H1 (cell line): ENCODE data around the gene ATP2A3. TPM values are rescaled to one million over a fixed set of nuclear protein-coding genes. Genes with fewer than 3 reads are reported as not detected.

ENCODE experiments used
- CTCF ChIA-PET: fragments of 300-600 bp; sonication (Branson Sonifier 250); formaldehyde crosslinking; loops from one replicate; lab custom pipeline; 2021; ENCODE audit not compliant: partially characterized antibody; lab: Charles Lee
- POLR2A ChIA-PET: fragments of 300-600 bp; sonication (Branson Sonifier 250); formaldehyde crosslinking; loops from one replicate; lab custom pipeline; 2021; ENCODE audit warnings: inconsistent platforms; ENCODE audit not compliant: partially characterized antibody; lab: Charles Lee
- DNase-seq, 2 experiments: peaks; one replicate each; pipeline versions ENCODE4 v3.0.0 to v3.0.0-alpha.2; 2010 to 2022; ENCODE audit warnings: low spot score in 2 of 2, low read depth in 1 of 2, mixed read lengths in 1 of 2
- FAIRE-seq: peaks from 2 replicates; lab custom pipeline; 2011; peaks lifted over from hg19 to GRCh38; lab: Jason Lieb, UNC
- H2AFZ ChIP-seq: 2 replicates; pipeline ENCODE4 v1.8.1; 2012; ENCODE audit warnings: low read length, inconsistent platforms
- H2AK5ac ChIP-seq: 2 replicates; pipeline ENCODE4 v1.6.1; 2013; ENCODE audit warnings: low read depth, low read length
- H2BK120ac ChIP-seq: replicated peaks from 2 replicates; pipeline ENCODE3; 2013; ENCODE audit warnings: low read depth, low read length, inconsistent platforms
- H2BK12ac ChIP-seq: 2 replicates; pipeline ENCODE4 v1.6.1; 2013; ENCODE audit warnings: low read depth, low read length
- H2BK15ac ChIP-seq: 2 replicates; pipeline ENCODE4 v1.6.1; 2013; ENCODE audit warnings: low read length
- H2BK20ac ChIP-seq: 2 replicates; pipeline ENCODE4 v1.6.1; 2013; ENCODE audit warnings: low read length
- H2BK5ac ChIP-seq: 2 replicates; pipeline ENCODE4 v1.6.1; 2013; ENCODE audit warnings: low read depth, low read length
- H3K14ac ChIP-seq: 2 replicates; pipeline ENCODE4 v1.6.1; 2013; ENCODE audit warnings: inconsistent platforms; ENCODE audit not compliant: insufficient read length
- H3K18ac ChIP-seq: 2 replicates; pipeline ENCODE4 v1.6.1; 2013; ENCODE audit warnings: low read length; ENCODE audit errors: extremely low read depth
- H3K23ac ChIP-seq: 2 replicates; pipeline ENCODE4 v1.6.1; 2013; ENCODE audit warnings: inconsistent platforms; ENCODE audit not compliant: insufficient read length
- H3K23me2 ChIP-seq: 2 replicates; pipeline ENCODE4 v1.6.1; 2013; ENCODE audit warnings: low read depth, low read length
- H3K27ac ChIP-seq: 2 replicates; pipeline ENCODE4 v1.6.1; 2011; ENCODE audit warnings: low read depth, low read length, inconsistent platforms
- H3K27me3 ChIP-seq, 4 experiments: replicated peaks in 1 of 4; 1 replicate in 1 of 4; 2 replicates in 3 of 4; pipeline versions ENCODE4 v1.6.1 to v1.8.1; 2011 to 2013; ENCODE audit warnings: low read length in 3 of 4, mild to moderate bottlenecking in 3 of 4, inconsistent platforms in 2 of 4, mixed read lengths in 2 of 4, moderate library complexity in 1 of 4; ENCODE audit not compliant: control insufficient read depth in 3 of 4, insufficient read depth in 3 of 4; ENCODE audit errors: extremely low read depth in 1 of 4
- H3K36me3 ChIP-seq, 4 experiments: 2 replicates each; pipeline versions ENCODE4 v1.6.1 to v1.8.1; 2011 to 2013; ENCODE audit warnings: mild to moderate bottlenecking in 4 of 4, low read length in 3 of 4, moderate library complexity in 2 of 4, control low read depth in 1 of 4, inconsistent platforms in 1 of 4; ENCODE audit not compliant: insufficient read depth in 4 of 4, control insufficient read depth in 2 of 4
- H3K4ac ChIP-seq: replicated peaks from 2 replicates; pipeline ENCODE3; 2013; ENCODE audit warnings: low read length, low read depth, mixed read lengths, inconsistent platforms; ENCODE audit not compliant: insufficient read length
- H3K4me1 ChIP-seq, 4 experiments: replicated peaks in 1 of 4; 1 replicate in 1 of 4; 2 replicates in 3 of 4; pipeline versions ENCODE4 v1.6.1 to v1.8.1; 2011 to 2013; ENCODE audit warnings: low read length in 3 of 4, inconsistent platforms in 2 of 4, mixed read lengths in 1 of 4; ENCODE audit not compliant: insufficient read depth in 4 of 4, control insufficient read depth in 3 of 4
- H3K4me2 ChIP-seq, 2 experiments: 2 replicates each; pipeline versions ENCODE4 v1.6.1 to v1.8.1; 2011 to 2013; ENCODE audit warnings: low read depth in 2 of 2, low read length in 2 of 2, control low read depth in 1 of 2, inconsistent platforms in 1 of 2, mild to moderate bottlenecking in 1 of 2; ENCODE audit not compliant: insufficient read depth in 1 of 2
- H3K4me3 ChIP-seq, 4 experiments: fragments of 200-600, 300-600 bp in 1 of 4; sonication (generic), shearing (Covaris generic), sonication (Bioruptor Twin) in 1 of 4; 2 replicates each; pipeline versions ENCODE4 v1.5.1 to v1.8.1; 2011 to 2016; ENCODE audit warnings: low read length in 4 of 4, low read depth in 3 of 4, control low read depth in 2 of 4, inconsistent platforms in 2 of 4, mild to moderate bottlenecking in 2 of 4, mixed read lengths in 1 of 4, moderate library complexity in 1 of 4; ENCODE audit not compliant: insufficient read depth in 2 of 4; ENCODE audit errors: extremely low read depth in 1 of 4
- H3K56ac ChIP-seq: replicated peaks from 2 replicates; pipeline ENCODE3; 2013; ENCODE audit warnings: low read depth, mild to moderate bottlenecking, mixed read lengths, low read length, inconsistent platforms; ENCODE audit not compliant: insufficient read length
- H3K79me1 ChIP-seq: 2 replicates; pipeline ENCODE4 v1.6.1; 2013; ENCODE audit warnings: low read depth, low read length, control low read depth
- H3K79me2 ChIP-seq, 2 experiments: 2 replicates each; pipeline versions ENCODE4 v1.6.1 to v1.8.1; 2012 to 2013; ENCODE audit warnings: low read length in 2 of 2, mild to moderate bottlenecking in 2 of 2, inconsistent platforms in 1 of 2; ENCODE audit not compliant: insufficient read depth in 2 of 2, control insufficient read depth in 1 of 2
- H3K9ac ChIP-seq, 4 experiments: replicated peaks in 1 of 4; 1 replicate in 1 of 4; 2 replicates in 3 of 4; pipeline versions ENCODE4 v1.6.1 to v1.8.1; 2011 to 2013; ENCODE audit warnings: low read depth in 3 of 4, low read length in 3 of 4, control low read depth in 2 of 4, mild to moderate bottlenecking in 2 of 4, moderate library complexity in 2 of 4, inconsistent platforms in 1 of 4; ENCODE audit errors: extremely low read depth in 1 of 4
- H3K9me3 ChIP-seq, 2 experiments: 2 replicates each; pipeline versions ENCODE4 v1.6.1 to v1.8.1; 2012 to 2013; ENCODE audit warnings: mild to moderate bottlenecking in 2 of 2, moderate library complexity in 2 of 2, control low read depth in 1 of 2, inconsistent platforms in 1 of 2, low read depth in 1 of 2, low read length in 1 of 2, mixed read lengths in 1 of 2; ENCODE audit not compliant: insufficient read depth in 2 of 2
- H4K20me1 ChIP-seq, 2 experiments: replicated peaks in 1 of 2; 2 replicates each; pipeline versions ENCODE3 to v1.8.1; 2011 to 2013; ENCODE audit warnings: inconsistent platforms in 2 of 2, low read length in 2 of 2, mild to moderate bottlenecking in 1 of 2; ENCODE audit not compliant: insufficient read depth in 2 of 2, control insufficient read depth in 1 of 2
- H4K5ac ChIP-seq: 2 replicates; pipeline ENCODE4 v1.6.1; 2013; ENCODE audit warnings: low read length, low read depth, mixed read lengths, inconsistent platforms; ENCODE audit not compliant: insufficient read length
- H4K8ac ChIP-seq: 2 replicates; pipeline ENCODE4 v1.8.0; 2013; ENCODE audit warnings: mild to moderate bottlenecking, moderate library complexity, low read length, inconsistent platforms; ENCODE audit not compliant: insufficient read depth; ENCODE audit errors: extremely low read depth
- H4K91ac ChIP-seq: replicated peaks from 2 replicates; pipeline ENCODE3; 2013; ENCODE audit warnings: low read length, mixed read lengths, inconsistent platforms; ENCODE audit not compliant: insufficient read length
- GABPA ChIP-seq: IDR thresholded peaks from 2 replicates; pipeline ENCODE4 v1.6.1; 2011; ENCODE audit warnings: mild to moderate bottlenecking, low read length, moderate library complexity, borderline replicate concordance; ENCODE audit not compliant: insufficient read depth
- GTF2F1 ChIP-seq: IDR thresholded peaks from 2 replicates; pipeline ENCODE4 v1.6.1; 2012; ENCODE audit warnings: low read depth, low read length, improper control_type of control experiment, borderline replicate concordance
- KDM1A ChIP-seq: fragments of 200-600, 300-600 bp; sonication (generic); IDR thresholded peaks from 2 replicates; pipeline ENCODE4 v1.7.1; 2016; ENCODE audit warnings: mild to moderate bottlenecking, low read length, borderline replicate concordance
- POLR2AphosphoS5 ChIP-seq: IDR thresholded peaks from 2 replicates; pipeline ENCODE4 v1.6.1; 2011; ENCODE audit warnings: low read depth, low read length
- RBBP5 ChIP-seq: IDR thresholded peaks from 2 replicates; pipeline ENCODE4 v1.7.1; 2012; ENCODE audit warnings: low read depth, mild to moderate bottlenecking, inconsistent platforms, low read length, moderate library complexity, borderline replicate concordance
- SRF ChIP-seq: IDR thresholded peaks from 2 replicates; pipeline ENCODE4 v1.6.1; 2011; ENCODE audit warnings: mild to moderate bottlenecking, low read depth, low read length, moderate library complexity
- SUZ12 ChIP-seq: fragments of 200-600 bp; sonication (generic); IDR thresholded peaks from 2 replicates; pipeline ENCODE4 v1.6.1; 2012; ENCODE audit warnings: mild to moderate bottlenecking, inconsistent platforms, low read length, moderate library complexity, mixed read lengths
- WGBS, 2 experiments: shearing (Covaris generic) in 1 of 2; methylation state at CpG; one replicate each; pipeline versions ENCODE4 v1.1.6 to v1.1.7; 2013 to 2015; ENCODE audit warnings: low lambda C conversion rate in 2 of 2, mixed read lengths in 2 of 2, inconsistent platforms in 1 of 2, low coverage in 1 of 2, missing lambda C conversion rate in 1 of 2; ENCODE audit not compliant: insufficient replicate concordance in 2 of 2, insufficient coverage in 1 of 2, insufficient read length in 1 of 2; ENCODE audit errors: extremely low coverage in 1 of 2, missing lambda C conversion rate in 1 of 2; 5-methylcytosine and 5-hydroxymethylcytosine counted together
- long read RNA-seq, 2 experiments: library from RNA in 1 of 2; library from capped mRNA in 1 of 2; stranded (forward); transcript quantifications; one replicate each; pipeline ENCODE4 v2.0.0, GENCODE V29; 2021; ENCODE audit warnings: inconsistent platforms in 1 of 2
- polyA minus RNA-seq, 3 experiments: library from RNA; depleted of rRNA, polyadenylated mRNA; stranded (reverse); fragments of >200 nt; gene quantifications; 1 replicate in 2 of 3; 2 replicates in 1 of 3; pipeline ENCODE4 v1.2.3, GENCODE V29; 2011
- polyA plus RNA-seq, 7 experiments: library from polyadenylated mRNA; depleted of rRNA in 3 of 7; stranded (reverse) in 5 of 7; unstranded in 2 of 7; fragments of >200 nt in 5 of 7; fragments of 200-250 nt in 2 of 7; gene quantifications; 1 replicate in 5 of 7; 2 replicates in 1 of 7; 4 replicates in 1 of 7; pipeline versions ENCODE4 v1.2.1 to v1.2.3, GENCODE V29; 2011 to 2013; ENCODE audit warnings: missing spikeins in 2 of 7, mixed read lengths in 2 of 7
- total RNA-seq: library from RNA; stranded (reverse); fragmentation: NEBNext Ultra II Directional; extraction: Animal tissue kit (Norgen Biotek cat#: 25700); gene quantifications from 2 replicates; pipeline ENCODE4 v1.2.1, GENCODE V29; 2021

ATP2A3 gene
- total RNA-seq (32.0 and 32.5 TPM in 2 replicates), polyA plus RNA-seq (2011; rRNA removed) (18.4 and 28.7 TPM in 2 replicates), polyA minus RNA-seq (2011; rRNA and poly(A)+ RNA removed) (12.7 and 14.2 TPM in 2 replicates)
- polyA plus RNA-seq (2011; cell fraction: cytosol; rRNA removed) = 17.3 TPM
- polyA plus RNA-seq (2011; cell fraction: nucleus; rRNA removed) = 53.0 TPM
- 15.4 to 27.6 TPM (median 23.1 TPM) in 4 replicates for polyA plus RNA-seq (2012, experiment 1 of 2)
- polyA plus RNA-seq (2012, experiment 2 of 2) = 16.2 TPM
- polyA plus RNA-seq (2013, experiment 1 of 2) = 40.2 TPM
- polyA plus RNA-seq (2013, experiment 2 of 2) = 37.1 TPM
- 13.9 TPM for polyA minus RNA-seq (2011; cell fraction: cytosol; rRNA and poly(A)+ RNA removed)
- 22.1 TPM for polyA minus RNA-seq (2011; cell fraction: nucleus; rRNA and poly(A)+ RNA removed)
- long read RNA-seq, experiment 1, partial matches to known transcripts = 6 of 13 reads
- long read RNA-seq, experiment 1, other reads (novel, unspliced or antisense) = 7 of 13 reads
- long read RNA-seq, experiment 2 = 0 reads

DNA sequence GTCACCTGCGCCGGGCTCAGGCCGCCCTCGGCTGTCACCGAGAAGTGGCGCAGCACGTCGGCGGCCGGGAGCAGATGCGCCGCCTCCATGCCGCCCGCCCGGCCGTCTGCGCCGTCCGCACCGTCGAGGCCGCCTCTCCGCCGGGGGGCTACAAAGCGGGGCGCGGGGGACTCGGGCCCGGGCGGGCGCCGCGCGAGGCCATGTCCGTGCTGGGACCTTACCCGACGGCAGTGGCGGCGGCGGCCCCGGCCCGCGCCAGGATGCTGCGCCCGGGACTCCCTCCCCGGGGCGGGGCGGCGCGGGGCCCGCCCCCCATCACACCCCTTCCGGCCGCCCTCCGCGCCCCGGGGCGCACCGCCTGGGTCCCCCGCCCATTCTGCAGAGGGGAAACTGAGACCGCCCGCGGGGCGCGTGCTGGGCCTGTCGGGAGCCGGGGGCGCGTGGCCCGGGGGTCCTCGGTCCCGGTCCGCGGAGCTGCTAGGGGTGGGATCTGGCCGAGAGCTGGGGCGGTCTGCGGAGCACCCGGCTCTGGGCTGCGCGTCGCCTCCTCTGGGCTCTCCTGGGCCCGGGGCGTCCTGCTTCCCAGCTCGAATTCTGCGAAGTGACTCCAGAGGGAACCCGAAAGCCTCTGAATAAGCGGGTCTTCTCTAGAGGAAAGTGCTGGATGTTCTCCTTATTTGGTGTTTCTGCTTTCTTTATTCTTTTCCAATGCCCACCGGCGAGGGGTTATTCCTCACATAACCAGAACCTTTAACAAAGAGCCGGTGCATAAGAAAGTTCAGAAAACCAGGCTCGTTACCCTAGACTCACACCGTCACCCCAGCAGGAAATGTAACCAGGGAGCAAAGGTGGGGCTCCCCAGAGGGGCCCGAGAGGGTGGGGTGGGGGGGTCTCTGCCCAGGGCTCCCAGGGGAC lies at the start of gene ATP2A3:
ATP2A3 (minus strand) TSS at position 235 of the 915 bp plus-strand sequence; CDS start at position 89, 146 bp downstream.
- 1% methylated on average over 59 of the region's 92 CpGs; no CpG with 5 or more reads in 1 of the 2 experiments for WGBS, 2 experiments
- Histone ChIP-seq H3K23ac (no peak within 1 kb of the TSS), H3K27me3 (peaks cover 2 to 27% (median 15%) of the 10 kb centered on the region in 4 experiments; a peak in 6 of 7 replicates), H4K91ac (peak within 1 kb of the TSS; percentile 67), H3K14ac (no peak within 1 kb of the TSS), H3K27ac (no peak within 1 kb of the TSS), H4K8ac (peak within 1 kb of the TSS; percentile 53; the same call in 1 of the 2 replicates), H3K9me3 (no peaks in the 10 kb centered on the region), H3K79me1 (no peaks in the 10 kb centered on the region; the same call in 1 of the 2 replicates), H3K9ac (peak within 1 kb of the TSS in 1 of 4 experiments; percentile 44; a peak in 1 of 7 replicates), H2AK5ac (0 out of 2 replicates have a peak within 1 kb of the TSS, but pooled peaks have one; percentile 13), H3K36me3 (no peaks in the 10 kb centered on the region), H2AFZ (peak within 1 kb of the TSS; percentile 88), H2BK5ac (peak within 1 kb of the TSS; percentile 87; the same call in 1 of the 2 replicates), H3K23me2 (peaks cover 6% of the 10 kb centered on the region; the same call in 1 of the 2 replicates), H4K5ac (peak within 1 kb of the TSS; percentile 63), H3K4ac (no peak within 1 kb of the TSS), H2BK15ac (peak within 1 kb of the TSS; percentile 88; the same call in 1 of the 2 replicates), H3K4me3 (peak within 1 kb of the TSS; percentile 22 to 80 (median 56)), H3K79me2 (no peaks in the 10 kb centered on the region), H2BK120ac (peak within 1 kb of the TSS; percentile 44), H2BK12ac (peak within 1 kb of the TSS; percentile 27; the same call in 1 of the 2 replicates), H3K18ac (peak within 1 kb of the TSS; percentile 95), H2BK20ac (no peak within 1 kb of the TSS; the same call in 1 of the 2 replicates), H3K56ac (no peak within 1 kb of the TSS), H4K20me1 (peaks cover 0 to 8% of the 10 kb centered on the region in 2 experiments), H3K4me2 (peak within 1 kb of the TSS; percentile 58 to 80), H3K4me1 (peaks cover 3 to 26% (median 14%) of the 10 kb centered on the region in 4 experiments)
- peak in 1 of 2 experiments; percentile 73 for DNase-seq
- no peak for FAIRE-seq
- ChIA-PET CTCF (interaction anchor here (0.6 to 2.5 kb wide), 10 partner anchors 10 to 457 kb away, joined by 3 to 11 read pairs (median 4); no protein-coding TSS in a partner anchor), POLR2A (interaction anchor here (0.8 to 1.4 kb wide), 6 partner anchors 8 to 39 kb away, joined by 3 to 5 read pairs (median 4); no protein-coding TSS in a partner anchor)
- no peak for TF ChIP-seq RBBP5
- TF ChIP-seq KDM1A = 0 out of 2 replicates have a peak, but pooled peaks have one; percentile 47
- 0 out of 2 replicates have a peak, but pooled peaks have one; percentile 34 for TF ChIP-seq SUZ12
- TF ChIP-seq GTF2F1 = no peak
- no peak for TF ChIP-seq POLR2AphosphoS5
- TF ChIP-seq GABPA = no peak
- TF ChIP-seq SRF = peak; percentile 49
